GM19351 (cell line): ENCODE data around the gene CRABP1.

Source experiments
- ATAC-seq: cut with Tn5 transposase; IDR thresholded peaks from one replicate; pipeline ENCODE4 v1.9.1; 2021; ENCODE audit warnings: mild to moderate bottlenecking, moderate library complexity; ENCODE audit not compliant: unreplicated experiment

CRABP1 gene

GRCh38 chr15:78340231-78341056, at the start of gene CRABP1:
CRABP1 (plus strand) TSS chr15:78340353; CDS start chr15:78340429, 76 bp downstream.
- ATAC-seq: no peak

GRCh38 chr15:78291052-78291451, 49.1 kb upstream of the CRABP1 start:
- ATAC-seq: no peak

GRCh38 chr15:78291698-78292097, 48.5 kb upstream of the CRABP1 start:
- ATAC-seq: no peak

GRCh38 chr15:78292219-78292618, 47.9 kb upstream of the CRABP1 start:
- ATAC-seq: no peak

GRCh38 chr15:78299101-78299930, 40.8 kb upstream of the CRABP1 start, which contains the start of gene SKIC8:
SKIC8 (minus strand) TSS chr15:78299609; CDS start chr15:78295686, 3,923 bp downstream.
- peak; percentile 81 for ATAC-seq

- no peak for ATAC-seq
These were observed 38.8 kb upstream of the CRABP1 start for GRCh38 chr15:78301326-78301725.

- ATAC-seq: no peak
These were observed 38.3 kb upstream of the CRABP1 start for GRCh38 chr15:78301828-78302227.

- ATAC-seq: no peak
These were observed 37.4 kb upstream of the CRABP1 start for GRCh38 chr15:78302579-78303312.

GRCh38 chr15:78304216-78305066, 35.7 kb upstream of the CRABP1 start:
- ATAC-seq: no peak

GRCh38 chr15:78306176-78306774, 33.9 kb upstream of the CRABP1 start:
- ATAC-seq: no peak

- ATAC-seq: no peak
These were observed 32.2 kb upstream of the CRABP1 start for GRCh38 chr15:78307976-78308375.

- no peak for ATAC-seq
These were observed 31.6 kb upstream of the CRABP1 start for GRCh38 chr15:78308422-78309032.

- no peak for ATAC-seq
These were observed 28.9 kb upstream of the CRABP1 start for GRCh38 chr15:78311292-78311691.

- no peak for ATAC-seq
These were observed 27.6 kb upstream of the CRABP1 start for GRCh38 chr15:78312536-78312935.

GRCh38 chr15:78312957-78313356, 27.2 kb upstream of the CRABP1 start:
- ATAC-seq: no peak

- no peak for ATAC-seq
These were observed 26.8 kb upstream of the CRABP1 start for GRCh38 chr15:78313383-78313782.

- no peak for ATAC-seq
These were observed 26.0 kb upstream of the CRABP1 start for GRCh38 chr15:78314181-78314581.

- ATAC-seq: no peak
These were observed 24.4 kb upstream of the CRABP1 start for GRCh38 chr15:78315686-78316282.
